GM18868 (cell line): Measurements from ENCODE around the gene SIK2.

Source experiments
- ATAC-seq: cut with Tn5 transposase; IDR thresholded peaks from one replicate; pipeline ENCODE4 v1.9.1; 2021; ENCODE audit warnings: mild to moderate bottlenecking, moderate library complexity; ENCODE audit not compliant: unreplicated experiment

Gene SIK2

DNA sequence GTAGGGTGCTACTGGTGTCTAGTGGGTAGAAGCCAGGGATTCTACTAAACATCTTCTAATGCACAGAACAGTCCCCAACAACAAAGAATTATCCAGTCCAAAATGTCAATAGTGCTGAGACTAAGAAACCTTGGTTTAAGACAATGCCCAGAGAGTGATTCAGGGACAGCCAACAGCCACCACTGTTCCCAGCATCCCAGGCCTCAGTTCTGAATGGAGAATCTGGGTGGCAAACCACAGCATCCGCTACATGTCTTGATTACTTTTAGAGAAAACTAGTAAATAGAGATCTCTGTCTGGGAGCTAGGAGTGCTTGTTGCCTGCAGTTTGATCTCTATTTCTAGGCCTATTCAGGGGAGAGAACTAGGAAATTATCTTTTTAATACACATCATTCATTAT, 20.9 kb upstream of the SIK2 start:
- no peak for ATAC-seq

DNA sequence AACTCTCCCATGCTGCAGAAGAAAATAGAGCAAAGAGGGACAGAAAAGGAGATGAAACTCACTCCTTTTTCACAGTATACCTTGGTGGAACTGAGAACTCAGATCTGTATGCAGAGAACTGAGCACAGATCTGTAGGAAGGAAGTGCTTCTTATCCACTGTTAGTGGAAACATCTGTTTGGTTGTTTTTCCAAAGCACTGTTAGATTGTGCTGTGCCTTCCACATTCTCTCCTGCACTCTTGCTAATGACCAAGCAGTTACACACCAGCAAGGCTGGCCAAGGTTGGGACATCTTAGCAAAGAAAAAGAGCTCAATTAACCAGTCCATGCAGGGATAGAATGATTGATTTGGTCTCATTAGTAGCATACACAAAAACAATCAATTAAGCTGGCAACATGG, 20.1 kb upstream of the SIK2 start:
- ATAC-seq, result no peak

DNA sequence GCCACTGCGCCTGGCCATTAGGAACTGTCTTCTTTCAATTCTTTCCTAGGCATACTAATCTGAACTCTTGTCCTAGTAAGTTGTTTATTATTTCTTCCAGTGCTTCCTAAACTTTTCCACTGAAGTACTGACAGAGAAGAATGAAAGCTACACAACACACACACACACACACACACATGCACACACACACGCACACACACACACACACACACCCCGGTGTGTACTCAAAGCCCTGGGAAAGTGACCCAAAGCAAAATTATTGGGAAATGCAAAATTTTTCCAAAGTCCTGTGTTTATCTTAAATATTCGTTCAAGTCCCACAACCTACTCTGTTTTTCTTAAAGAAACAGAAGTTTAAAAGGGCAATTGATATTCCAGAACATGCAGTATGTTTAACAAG, 19.4 kb upstream of the SIK2 start:
- ATAC-seq, result no peak

DNA sequence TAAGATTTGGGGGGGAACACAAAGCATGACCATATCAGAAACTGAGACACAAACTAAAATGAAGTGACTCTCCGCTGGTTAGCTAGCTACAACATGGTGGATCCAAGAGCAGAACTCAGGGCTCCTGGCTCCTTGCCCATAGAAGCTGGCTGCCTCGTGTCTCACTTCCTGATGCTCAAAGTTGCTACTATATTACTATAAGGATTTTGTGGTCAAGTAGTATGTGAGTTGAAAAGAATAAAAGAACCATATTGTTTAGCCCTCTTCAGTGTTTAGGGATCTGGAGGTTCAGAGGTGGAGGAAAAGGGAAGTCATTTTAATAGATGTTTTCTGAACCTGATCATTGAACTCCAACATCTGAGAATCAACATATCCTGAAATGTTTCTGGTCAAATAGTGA, 16.9 kb upstream of the SIK2 start:
- ATAC-seq, result no peak

DNA sequence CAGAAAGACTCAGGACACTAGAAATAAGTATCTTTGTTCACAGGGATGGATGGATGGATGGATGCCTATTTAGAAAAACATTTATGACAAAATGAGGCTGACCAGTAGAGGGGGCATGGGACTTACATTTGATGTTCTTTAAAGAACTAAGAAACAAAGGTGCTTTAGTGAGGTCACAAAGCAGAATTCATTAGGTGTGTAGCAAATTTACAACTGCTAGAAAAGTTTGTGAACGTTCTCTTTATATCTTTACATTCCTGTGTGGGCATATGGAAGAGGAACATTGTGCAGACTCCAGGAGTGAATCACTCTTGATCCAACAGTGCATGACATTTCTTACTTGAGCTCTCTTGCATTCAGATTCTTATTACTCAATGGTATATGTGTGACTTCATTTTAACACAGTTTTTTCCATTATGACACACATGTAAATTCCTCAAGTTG, 15.8 kb upstream of the SIK2 start:
- ATAC-seq, result no peak

DNA sequence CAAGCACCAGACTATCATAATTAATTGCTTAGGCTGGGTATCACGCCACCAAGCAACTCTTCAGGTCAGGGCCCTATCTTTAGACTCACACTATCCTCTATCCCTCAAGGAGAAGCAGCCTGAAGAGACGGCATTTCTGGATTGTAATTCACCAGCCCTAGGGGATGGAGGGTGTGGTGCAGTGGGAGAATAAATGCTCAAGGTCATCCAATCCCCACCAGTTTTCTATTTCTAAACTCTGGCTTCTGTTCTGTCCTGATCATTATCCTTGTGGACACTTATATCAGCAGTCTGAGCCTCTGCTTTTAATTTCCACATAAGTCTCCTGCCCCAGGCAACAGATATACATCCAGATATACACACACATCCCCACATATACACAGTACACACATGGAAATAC, 13.1 kb upstream of the SIK2 start:
- ATAC-seq, result no peak

DNA sequence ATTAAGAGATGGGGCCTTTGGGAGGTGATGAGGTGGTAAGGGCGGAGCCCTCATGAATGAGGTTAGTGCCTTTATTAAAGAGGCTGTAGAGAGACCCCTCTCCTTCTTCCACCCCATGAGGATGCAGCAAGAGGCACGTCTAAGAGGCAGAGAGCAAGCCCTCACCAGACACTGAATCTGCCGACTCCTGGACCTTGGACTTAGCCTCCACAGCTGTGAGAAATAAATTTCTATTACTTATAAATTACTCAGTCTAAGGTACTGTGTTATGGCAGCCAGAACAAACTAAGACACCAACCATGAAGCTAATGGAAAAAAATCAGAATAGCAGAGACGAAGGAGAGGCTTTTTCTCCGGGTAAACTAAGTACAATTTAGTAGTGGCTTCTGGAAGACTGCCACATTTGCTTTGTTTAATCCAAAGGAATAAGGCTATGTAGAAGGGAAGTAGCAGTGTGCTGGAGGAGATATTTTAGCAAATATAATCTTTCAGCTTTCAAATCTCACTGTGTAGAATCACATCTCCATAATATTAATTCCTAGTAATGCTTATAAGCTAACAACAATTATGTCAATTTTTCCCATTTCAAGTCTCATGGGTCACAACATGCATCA, 12.3 kb upstream of the SIK2 start:
- no peak for ATAC-seq

DNA sequence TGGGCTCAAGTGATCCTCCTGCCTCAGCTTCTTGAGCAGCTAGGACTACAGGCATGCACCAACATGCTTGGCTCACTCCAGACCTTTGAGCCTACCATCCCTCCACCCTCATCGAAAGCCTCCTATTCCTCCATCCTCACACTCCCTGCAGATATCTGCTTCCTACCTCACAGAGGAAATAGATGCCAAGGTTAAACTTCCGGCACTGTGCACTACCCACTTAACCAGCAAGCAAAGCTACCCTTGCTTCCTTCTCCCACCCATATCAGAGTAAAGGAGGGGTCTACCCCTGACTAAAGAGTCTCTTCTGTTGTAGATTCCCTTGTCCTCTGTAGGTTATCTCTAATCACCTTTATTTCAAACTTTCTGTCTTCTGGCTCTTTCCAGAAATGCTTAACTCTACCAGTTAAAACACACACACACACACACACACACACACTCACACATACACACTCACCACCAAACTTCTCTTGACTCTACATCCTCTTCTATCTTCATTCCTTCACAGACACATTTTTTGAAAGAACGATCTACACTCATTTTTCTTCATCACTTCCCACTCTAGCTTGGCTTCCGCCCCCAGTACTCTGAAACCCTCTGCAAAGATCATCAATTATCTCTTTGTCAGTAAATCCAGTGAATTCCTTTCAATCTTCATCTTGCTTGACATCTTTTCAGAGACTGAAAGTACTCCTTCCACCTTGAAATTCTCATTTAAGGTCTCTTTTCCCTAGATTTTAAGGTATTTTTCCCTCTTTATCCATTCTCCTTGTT, 10.9 kb upstream of the SIK2 start:
- ATAC-seq, result no peak

DNA sequence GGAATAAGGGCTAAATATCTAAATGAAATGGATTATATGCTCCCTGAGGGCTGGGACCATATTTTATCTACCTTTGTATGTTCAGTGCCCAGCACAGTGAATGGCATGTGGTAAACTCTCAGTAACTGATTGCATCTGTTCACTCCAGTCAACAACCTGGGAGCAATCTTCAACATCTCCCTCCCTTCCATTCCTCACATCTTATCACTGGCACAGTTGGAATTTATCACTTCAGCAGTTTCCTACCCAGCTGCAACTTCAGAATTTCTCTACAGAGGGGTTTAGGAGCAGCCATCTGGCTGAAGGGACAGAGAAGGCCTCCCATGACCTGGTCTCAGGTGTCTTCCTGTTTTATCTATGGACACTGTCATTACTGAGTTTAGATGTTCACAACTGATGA, 9.8 kb upstream of the SIK2 start:
- no peak for ATAC-seq

DNA sequence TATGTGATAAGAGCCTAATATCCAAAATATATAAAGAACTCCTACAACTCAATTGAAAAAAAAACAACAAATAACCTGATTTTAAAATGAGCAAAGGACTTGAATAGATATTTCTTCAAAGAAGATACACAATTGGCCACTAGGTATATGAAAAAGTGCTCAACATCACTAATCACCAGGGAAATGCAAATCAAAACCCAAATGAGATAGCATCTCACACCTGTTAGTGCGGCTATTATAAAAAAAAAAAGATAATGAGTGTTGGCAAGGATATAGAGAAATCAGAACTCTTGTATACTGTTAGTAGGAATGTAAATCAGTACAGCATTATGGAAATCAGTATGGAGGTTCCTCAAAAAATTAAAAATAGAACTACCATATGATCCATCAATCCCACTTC, 5.9 kb upstream of the SIK2 start:
- no peak for ATAC-seq

DNA sequence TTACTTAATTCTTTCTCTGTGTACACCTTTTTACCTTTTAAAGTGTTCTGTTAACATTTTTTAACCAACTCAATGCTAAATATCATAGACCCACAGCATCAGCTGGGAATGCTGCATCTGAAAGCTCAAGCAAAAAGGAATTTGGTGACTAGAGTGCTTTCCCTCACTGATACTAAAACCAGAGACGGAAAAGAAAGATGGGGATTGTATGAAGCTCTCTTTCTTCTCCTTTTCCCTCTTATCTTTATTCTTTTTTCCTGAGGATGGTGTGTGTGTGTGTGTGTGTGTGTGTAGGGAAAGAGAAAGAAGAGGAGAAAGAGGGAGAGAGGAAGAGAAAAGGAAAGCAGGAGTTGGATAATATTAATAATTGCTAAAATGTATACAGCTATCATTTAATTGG, 4.1 kb upstream of the SIK2 start:
- ATAC-seq, result no peak

DNA sequence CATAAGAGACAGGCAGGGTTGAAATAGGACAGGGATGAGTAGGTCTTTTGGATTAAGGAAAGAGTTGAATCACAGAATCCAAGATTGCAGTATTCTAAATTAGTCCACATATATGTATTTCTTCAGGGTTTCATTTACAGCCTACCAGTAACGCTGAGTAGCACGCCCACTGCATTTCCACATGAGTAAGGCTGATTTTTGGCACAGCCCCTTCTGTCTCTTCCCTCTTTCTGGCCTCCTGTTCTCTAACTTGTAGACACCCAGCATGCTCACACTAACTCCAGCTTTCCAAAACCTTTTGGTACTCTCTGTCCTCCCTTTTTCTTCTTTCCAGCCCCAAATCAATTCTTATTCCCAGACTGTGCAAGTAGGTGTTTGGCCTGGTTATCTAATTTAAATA, 3.7 kb upstream of the SIK2 start:
- no peak for ATAC-seq

DNA sequence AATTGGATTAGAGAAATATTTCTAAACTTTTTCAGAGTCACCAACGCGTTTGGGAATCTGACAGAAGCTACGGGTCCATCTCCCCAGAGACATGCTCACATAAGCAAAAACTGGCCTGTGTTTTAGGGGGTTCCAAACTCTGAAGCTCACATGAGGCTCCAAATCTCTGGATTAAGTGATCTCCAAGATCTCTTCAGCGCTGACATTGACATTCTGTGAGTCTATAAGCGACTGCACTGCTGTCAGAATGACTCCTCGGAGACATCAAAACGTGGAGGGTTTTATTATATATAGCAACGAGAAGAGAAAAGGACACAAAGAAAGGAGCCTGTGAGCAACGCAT, 642 bp upstream of the SIK2 start:
- ATAC-seq, result no peak

DNA sequence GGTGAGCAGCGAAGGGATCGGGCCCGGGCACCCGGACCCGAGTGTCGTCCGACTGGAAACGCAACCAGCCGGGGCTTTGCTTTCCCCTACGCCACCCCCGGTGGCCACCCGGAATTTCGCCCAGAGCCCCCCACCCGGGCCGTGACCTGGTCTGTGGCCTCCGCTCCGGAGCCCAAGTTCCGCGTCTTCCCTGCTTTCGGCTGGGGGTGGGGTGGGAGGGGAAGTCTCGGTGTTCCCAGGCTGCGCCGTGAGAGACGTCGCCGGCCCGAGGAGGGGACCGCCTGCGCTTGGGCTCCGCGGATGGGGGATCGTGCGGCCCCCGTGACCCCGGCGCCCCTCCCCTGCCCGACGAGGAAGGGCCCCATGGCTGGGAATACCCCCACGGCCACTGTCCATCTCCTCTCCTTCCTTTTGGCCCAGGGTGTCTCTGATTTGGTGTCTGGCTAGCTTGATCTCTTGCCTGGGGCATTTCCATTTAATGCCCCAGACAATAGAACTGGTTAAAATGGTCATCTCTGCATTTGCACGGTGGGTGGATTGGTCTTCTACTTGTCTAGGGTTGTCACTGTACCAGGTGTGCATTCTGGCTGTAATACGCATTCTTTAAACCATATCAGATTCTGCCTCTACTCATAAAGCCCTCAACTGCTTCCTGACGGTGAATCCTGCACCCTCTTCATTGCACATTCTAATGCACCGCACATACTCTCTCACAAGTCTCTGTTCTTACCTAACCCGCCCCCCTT, 789 bp downstream of the SIK2 start:
- no peak for ATAC-seq

DNA sequence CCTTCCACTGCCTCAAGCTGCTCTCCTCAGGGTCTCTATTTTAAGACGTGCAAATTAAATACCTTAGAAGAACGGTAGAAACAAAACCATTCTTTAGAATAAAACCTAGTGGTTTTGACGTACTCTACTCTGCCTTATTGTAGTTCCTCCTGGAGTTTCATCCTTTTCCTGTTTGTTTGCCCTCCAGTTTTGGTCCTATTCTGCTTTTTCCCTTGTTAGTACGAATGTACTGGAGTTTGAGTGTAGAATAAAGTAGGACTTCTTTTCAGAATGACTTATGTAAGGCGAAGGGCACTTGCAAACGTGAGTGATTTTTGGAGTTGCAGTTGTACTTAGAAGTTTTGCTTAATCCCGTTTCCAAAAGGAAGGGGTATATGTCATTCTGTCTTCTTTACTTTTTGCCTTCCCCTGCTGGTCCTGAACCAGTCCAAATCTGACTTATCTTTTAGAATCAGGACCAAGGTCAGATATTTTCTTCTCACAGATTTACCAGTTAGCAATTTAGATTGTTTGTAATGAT, 1.4 kb downstream of the SIK2 start:
- ATAC-seq, result no peak

DNA sequence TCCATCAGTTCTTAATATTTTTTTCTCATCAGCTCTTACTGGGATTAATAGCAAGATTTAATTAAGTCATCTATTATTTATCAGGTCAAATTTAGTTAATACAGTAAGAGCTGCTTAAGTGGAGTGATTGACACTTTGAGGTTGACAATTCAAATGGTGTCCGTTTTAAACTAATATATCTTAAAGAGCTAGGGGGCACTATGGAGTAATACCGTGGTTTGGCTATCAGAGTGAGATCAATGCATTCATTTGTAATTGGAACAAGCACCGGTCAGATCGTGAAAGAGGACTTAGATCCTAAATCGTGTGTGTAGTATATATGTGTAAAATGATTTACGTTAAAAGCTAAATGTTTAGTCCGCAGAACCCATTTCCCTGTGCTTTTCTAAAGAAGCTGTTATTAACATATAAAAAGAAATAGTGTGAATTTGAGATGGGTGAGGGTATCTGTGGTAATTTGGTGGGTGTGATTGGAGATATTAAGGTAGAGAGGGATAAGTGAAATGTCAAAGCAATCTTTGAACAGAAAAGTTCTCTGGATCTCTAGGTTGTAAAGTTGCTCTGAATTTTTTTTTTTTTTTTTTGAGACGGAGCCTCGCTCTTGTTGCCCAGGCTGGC, 2.3 kb downstream of the SIK2 start:
- no peak for ATAC-seq

DNA sequence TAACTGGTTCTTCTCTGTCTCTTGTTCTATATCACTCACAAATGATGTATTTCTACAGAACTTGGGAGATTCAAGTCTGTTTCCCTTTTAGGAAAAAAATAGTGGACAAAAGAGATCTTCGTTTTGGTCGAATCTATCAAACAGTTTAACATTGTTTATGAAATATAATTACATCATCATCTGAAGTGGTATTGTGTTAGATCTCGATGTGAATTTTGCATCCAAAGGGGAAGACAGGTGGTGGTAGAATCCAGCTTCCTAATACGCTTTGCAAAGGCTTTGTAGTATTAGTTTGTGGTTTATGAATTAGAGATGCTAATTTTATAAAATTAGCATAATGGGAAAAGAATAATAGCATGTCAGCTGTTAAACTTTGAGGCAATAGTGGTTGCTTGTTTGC, 3.4 kb downstream of the SIK2 start:
- ATAC-seq, result no peak

DNA sequence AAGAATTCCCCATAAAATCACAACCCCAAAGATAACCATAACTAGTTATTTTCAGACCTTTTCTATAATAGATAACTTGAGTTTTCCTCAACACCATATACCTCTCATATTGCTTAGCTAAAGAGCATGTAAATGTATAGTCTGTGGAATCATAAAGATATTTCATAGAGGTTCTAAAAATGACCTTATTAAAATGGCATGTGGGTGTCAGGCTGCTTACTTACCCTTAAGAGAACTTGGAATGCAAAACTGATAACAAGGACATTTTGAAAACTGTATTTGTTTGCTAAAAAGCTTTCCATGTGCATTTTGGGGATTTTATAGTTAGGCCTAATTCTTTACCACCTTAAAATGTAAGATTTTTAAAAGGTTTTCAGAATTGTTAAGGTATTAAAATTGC, 4.7 kb downstream of the SIK2 start:
- no peak for ATAC-seq

DNA sequence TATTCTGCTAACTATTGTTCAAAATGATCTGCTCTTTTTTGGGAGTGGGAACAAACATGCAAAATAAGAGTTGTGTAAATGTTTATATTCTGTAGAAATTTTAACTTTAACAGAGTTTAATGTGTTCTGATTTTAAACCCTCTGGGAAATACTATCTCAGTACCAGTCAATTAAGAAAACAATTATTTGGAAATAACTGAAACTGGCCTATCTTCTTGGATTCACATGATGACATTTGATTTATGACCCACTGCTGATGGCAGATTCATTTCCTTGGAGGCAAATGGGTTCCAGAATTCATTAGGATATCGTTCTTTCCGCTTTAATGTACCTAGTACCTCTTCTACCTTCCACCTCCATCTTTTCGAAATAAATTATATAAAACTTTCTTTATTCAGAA, 5.5 kb downstream of the SIK2 start:
- ATAC-seq, result no peak

DNA sequence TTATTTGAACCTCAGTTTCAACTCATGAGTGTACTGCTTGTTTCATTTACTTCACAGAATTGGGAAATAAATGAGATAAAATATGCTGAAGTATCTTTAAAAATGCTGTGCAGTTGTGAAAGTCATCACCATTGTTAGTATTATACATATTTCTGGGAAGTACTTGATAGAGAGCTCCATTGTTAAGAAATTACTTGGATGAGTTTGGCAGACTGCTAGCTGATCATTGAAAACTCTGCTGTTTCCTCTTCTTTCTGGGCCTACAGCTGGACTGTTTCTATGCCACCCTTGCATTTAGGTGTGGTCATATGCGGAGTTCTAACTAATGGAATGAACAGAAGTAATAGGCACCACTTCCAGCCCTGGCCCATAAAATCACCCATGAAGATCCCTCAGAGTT, 10.0 kb downstream of the SIK2 start:
- no peak for ATAC-seq

DNA sequence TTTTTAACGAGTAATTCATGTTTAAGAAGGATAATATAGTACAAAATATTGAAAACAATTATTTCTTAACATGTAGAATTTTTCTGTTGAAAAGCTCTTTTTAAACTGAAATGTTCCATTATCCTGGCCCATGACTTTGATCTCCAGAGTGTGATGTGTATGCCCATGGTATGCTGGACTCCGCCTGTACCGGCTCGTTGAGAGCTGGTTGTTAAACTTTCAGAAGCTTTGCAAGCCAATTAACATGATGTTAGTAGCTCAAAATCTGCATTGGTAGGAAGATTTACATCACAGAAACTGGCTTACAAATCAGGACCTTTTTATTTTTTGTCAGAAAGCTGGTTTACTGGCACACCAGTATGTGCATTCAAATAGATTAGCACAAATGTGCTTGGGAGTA, 15.0 kb downstream of the SIK2 start:
- ATAC-seq, result no peak

DNA sequence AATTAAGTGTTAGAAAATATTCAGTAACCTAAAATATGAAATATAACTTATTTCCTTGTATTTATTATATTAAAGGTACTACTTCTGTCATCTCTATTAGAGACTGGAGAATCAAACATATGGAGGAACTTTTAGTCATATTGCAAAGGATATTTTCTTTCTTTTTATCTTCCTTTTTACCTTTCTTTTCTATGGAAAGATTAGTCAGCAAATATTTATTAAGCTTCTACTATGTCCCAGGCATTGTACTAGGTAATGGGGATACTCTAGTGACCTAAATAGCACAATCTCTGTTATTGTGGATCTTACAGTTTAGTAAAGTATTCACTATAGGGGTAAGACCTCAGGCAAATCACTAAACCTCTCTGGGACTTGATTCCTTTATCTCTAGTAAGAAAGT, 18.3 kb downstream of the SIK2 start:
- ATAC-seq, result no peak
